ENCODE results near the gene GABARAPL2. TPM values are rescaled to one million over a fixed set of nuclear protein-coding genes. Genes with fewer than 3 reads are reported as not detected.
A peak's percentile ranks its signal among the peaks of the same experiment; 100 is the strongest.

The GABARAPL2 gene
- total RNA-seq, 3 donors from 2014 or later = 81.4 to 110 (median 106) TPM

DNA sequence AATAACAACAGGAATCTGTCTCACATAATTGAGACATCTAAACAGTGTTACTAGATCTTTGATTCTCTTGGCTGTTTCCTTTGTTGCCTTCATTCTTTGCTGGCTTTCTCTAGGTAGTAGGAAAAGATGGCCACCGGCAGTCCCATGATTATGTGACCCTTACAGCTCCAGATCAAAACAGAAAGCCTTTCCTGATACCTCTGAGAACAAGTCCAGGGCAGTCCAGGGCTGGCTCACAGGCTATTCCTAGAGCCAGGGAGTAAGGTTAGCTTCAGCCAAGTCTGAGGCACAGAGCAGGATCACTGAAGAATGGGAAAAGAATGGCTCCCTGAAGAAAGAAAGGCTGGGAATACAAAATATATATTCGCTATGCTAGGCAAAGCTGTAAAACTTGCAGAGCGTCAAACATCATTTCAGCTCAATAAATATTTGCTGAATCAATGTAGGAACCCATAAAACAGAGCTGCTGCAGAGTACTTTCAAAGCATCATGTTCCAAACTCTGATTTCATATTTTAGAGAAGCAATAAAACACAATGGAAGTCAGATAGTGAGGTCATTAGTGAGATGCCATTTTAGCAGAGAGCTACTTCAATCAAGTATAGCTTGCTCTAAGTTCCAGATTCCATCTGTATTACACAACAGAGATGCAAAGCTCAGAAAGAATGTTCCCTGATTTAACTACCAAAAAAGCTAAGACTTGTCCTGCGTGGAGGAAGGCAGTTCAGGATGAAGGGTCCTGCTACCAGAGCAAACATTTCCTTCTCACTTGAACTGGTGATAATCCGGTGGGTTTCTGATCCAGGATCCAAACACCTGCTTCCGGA is 33.5 kb downstream of the GABARAPL2 start:
- Histone ChIP-seq H3K9me3 (no peaks in the 10 kb centered on the region), H3K36me3 (ENCODE audit: low read depth) (no peaks in the 10 kb centered on the region), H3K4me3 (no peak overlapping the region), H3K4me1 (ENCODE audit: low read depth) (no peaks in the 10 kb centered on the region)
- ATAC-seq (peak; percentile 37), DNase-seq (no peak)
- intact Hi-C loops (cut with DNase I, micrococcal nuclease) = no loop called here
- TF ChIP-seq, protein P1, sequence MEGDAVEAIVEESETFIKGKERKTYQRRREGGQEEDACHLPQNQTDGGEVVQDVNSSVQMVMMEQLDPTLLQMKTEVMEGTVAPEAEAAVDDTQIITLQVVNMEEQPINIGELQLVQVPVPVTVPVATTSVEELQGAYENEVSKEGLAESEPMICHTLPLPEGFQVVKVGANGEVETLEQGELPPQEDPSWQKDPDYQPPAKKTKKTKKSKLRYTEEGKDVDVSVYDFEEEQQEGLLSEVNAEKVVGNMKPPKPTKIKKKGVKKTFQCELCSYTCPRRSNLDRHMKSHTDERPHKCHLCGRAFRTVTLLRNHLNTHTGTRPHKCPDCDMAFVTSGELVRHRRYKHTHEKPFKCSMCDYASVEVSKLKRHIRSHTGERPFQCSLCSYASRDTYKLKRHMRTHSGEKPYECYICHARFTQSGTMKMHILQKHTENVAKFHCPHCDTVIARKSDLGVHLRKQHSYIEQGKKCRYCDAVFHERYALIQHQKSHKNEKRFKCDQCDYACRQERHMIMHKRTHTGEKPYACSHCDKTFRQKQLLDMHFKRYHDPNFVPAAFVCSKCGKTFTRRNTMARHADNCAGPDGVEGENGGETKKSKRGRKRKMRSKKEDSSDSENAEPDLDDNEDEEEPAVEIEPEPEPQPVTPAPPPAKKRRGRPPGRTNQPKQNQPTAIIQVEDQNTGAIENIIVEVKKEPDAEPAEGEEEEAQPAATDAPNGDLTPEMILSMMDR (IDR thresholded peaks at IDR 0.05) = no peak

- DNase-seq = no peak
- no peaks in the 10 kb centered on the region for H3K4me1 ChIP-seq (ENCODE audit: low read depth)
- intact Hi-C loops (cut with DNase I, micrococcal nuclease) = no loop called here
- H3K36me3 ChIP-seq (ENCODE audit: low read depth) = no peaks in the 10 kb centered on the region
- no peaks in the 10 kb centered on the region for H3K9me3 ChIP-seq
- no peak for ATAC-seq
- TF ChIP-seq, protein P1 (IDR thresholded peaks at IDR 0.05) = no peak
- no peak overlapping the region for H3K4me3 ChIP-seq
Measured at GRCh38 chr16:75603241-75603640, 37.1 kb downstream of the GABARAPL2 start.

GRCh38 chr16:75606507-75606906 is 40.3 kb downstream of the GABARAPL2 start:
- intact Hi-C loops (cut with DNase I, micrococcal nuclease) = no loop called here
- H3K9me3 ChIP-seq = no peaks in the 10 kb centered on the region
- no peak for DNase-seq
- no peak for ATAC-seq
- TF ChIP-seq, protein P1 (IDR thresholded peaks at IDR 0.05) = no peak
- H3K4me3 ChIP-seq = no peak overlapping the region
- no peaks in the 10 kb centered on the region for H3K36me3 ChIP-seq (ENCODE audit: low read depth)
- H3K4me1 ChIP-seq (ENCODE audit: low read depth) = no peaks in the 10 kb centered on the region

- intact Hi-C loops (cut with DNase I, micrococcal nuclease) = no loop called here
Measured at GRCh38 chr16:75614066-75614897, 48.1 kb downstream of the GABARAPL2 start.

DNA sequence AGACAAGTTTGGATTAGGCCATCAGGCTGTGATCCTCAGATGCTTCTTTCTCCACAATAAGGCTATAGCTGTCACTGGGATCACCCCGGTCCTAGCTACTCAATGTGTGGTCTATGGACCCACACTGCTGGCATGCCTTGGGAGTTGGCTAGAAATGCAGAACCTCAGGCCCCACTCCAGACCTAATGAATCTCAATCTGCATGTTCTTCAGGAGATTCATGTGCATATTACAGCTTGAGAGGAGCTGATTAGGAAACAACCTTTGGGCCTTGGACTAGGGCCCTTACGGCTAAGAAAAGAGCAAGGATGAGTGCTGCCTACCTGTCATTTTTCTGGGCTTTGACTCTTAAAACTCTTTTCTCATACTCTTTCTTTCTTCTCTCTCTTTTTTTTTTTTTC is 49.4 kb downstream of the GABARAPL2 start:
- Histone ChIP-seq H3K4me3 (no peak overlapping the region), H3K9me3 (no peaks in the 10 kb centered on the region), H3K4me1 (ENCODE audit: low read depth) (no peaks in the 10 kb centered on the region), H3K36me3 (ENCODE audit: low read depth) (peaks cover 3% of the 10 kb centered on the region)
- DNase-seq = no peak
- ATAC-seq = no peak
- intact Hi-C loops (cut with DNase I, micrococcal nuclease) = no loop called here
- TF ChIP-seq, protein P1 (IDR thresholded peaks at IDR 0.05) = no peak

More at GRCh38 chr16:75614066-75614897, 48.1 kb downstream of the GABARAPL2 start:
- no peak overlapping the region for H3K4me3 ChIP-seq
- DNase-seq = no peak
- no peaks in the 10 kb centered on the region for H3K9me3 ChIP-seq
- no peaks in the 10 kb centered on the region for H3K4me1 ChIP-seq (ENCODE audit: low read depth)
- ATAC-seq = no peak
- TF ChIP-seq, protein P1 (IDR thresholded peaks at IDR 0.05) = no peak
- H3K36me3 ChIP-seq (ENCODE audit: low read depth) = peaks cover 3% of the 10 kb centered on the region

Data from mucosa of descending colon (tissue), 3 donors.